ENCODE results near the gene IRS2.
"Not testable (repeated sequence)": the region's sequence is repeated elsewhere in the genome, so short reads cannot be mapped to it uniquely, and the experiment has no call there.

The IRS2 gene, protein sequence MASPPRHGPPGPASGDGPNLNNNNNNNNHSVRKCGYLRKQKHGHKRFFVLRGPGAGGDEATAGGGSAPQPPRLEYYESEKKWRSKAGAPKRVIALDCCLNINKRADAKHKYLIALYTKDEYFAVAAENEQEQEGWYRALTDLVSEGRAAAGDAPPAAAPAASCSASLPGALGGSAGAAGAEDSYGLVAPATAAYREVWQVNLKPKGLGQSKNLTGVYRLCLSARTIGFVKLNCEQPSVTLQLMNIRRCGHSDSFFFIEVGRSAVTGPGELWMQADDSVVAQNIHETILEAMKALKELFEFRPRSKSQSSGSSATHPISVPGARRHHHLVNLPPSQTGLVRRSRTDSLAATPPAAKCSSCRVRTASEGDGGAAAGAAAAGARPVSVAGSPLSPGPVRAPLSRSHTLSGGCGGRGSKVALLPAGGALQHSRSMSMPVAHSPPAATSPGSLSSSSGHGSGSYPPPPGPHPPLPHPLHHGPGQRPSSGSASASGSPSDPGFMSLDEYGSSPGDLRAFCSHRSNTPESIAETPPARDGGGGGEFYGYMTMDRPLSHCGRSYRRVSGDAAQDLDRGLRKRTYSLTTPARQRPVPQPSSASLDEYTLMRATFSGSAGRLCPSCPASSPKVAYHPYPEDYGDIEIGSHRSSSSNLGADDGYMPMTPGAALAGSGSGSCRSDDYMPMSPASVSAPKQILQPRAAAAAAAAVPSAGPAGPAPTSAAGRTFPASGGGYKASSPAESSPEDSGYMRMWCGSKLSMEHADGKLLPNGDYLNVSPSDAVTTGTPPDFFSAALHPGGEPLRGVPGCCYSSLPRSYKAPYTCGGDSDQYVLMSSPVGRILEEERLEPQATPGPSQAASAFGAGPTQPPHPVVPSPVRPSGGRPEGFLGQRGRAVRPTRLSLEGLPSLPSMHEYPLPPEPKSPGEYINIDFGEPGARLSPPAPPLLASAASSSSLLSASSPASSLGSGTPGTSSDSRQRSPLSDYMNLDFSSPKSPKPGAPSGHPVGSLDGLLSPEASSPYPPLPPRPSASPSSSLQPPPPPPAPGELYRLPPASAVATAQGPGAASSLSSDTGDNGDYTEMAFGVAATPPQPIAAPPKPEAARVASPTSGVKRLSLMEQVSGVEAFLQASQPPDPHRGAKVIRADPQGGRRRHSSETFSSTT (N-terminal part only)

DNA sequence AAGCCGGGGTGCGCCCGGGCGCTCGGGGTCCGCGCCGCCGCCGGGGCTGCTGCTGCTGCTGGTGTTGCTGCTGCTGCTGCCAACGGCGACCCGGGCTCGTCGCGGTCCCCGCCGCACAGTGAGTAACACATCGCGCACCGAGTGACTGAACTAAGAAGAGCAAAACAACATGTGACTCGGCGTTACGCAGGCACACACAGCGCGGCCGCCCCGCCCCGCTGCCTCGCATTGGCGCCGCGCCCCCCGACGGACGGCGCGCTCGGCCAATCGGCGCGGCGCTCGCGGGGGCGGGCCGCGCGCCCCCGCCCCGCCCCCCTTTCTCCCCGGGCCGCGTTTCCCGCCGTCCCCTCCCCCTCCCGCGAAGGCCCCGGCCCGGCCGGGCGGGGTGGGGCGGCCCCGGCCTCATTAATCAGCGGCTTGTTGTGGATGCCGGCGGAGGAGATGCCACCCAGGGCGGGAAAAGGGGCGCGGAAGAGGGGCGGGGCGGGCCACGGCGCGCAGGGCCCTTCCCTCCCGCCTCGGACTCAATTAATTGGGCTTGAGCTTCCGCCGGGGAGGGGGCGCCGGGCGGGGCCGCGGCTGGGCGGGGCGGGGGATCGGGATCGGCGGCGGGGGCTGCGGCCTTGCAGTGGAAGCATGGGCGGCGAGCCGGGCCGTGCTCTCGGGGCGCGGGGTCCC is at the start of gene IRS2:
Gene IRS2 (minus strand): TSS at position 127 of the 678 bp plus-strand sequence. CDS start 530 bp downstream, outside the sequence.
- H3K27me3 ChIP-seq (replicated peaks): no peaks in the 10 kb centered on the region
- H3K4me3 ChIP-seq (ENCODE audit: low read depth, low read length): peak within 1 kb of the TSS; percentile 69
- DNase-seq: peak; percentile 87
- TF ChIP-seq, protein P1, sequence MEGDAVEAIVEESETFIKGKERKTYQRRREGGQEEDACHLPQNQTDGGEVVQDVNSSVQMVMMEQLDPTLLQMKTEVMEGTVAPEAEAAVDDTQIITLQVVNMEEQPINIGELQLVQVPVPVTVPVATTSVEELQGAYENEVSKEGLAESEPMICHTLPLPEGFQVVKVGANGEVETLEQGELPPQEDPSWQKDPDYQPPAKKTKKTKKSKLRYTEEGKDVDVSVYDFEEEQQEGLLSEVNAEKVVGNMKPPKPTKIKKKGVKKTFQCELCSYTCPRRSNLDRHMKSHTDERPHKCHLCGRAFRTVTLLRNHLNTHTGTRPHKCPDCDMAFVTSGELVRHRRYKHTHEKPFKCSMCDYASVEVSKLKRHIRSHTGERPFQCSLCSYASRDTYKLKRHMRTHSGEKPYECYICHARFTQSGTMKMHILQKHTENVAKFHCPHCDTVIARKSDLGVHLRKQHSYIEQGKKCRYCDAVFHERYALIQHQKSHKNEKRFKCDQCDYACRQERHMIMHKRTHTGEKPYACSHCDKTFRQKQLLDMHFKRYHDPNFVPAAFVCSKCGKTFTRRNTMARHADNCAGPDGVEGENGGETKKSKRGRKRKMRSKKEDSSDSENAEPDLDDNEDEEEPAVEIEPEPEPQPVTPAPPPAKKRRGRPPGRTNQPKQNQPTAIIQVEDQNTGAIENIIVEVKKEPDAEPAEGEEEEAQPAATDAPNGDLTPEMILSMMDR (IDR thresholded peaks at IDR 0.05; ENCODE audit: low read depth, low read length, missing control alignments): no peak
- peaks cover 17% of the 10 kb centered on the region for H3K36me3 ChIP-seq (replicated peaks)
- in situ Hi-C loops (cut with HindIII; ENCODE audit: low pct_ligation_motif_present, low sequenced_read_pairs): loop anchor here (25.0 kb wide), 1 partner anchor 326 kb away; no protein-coding TSS in a partner anchor
- peak within 1 kb of the TSS; percentile 78 for H3K27ac ChIP-seq

- no peak overlapping the region for H3K27ac ChIP-seq
- DNase-seq: peak; percentile 24
- H3K27me3 ChIP-seq (replicated peaks): no peaks in the 10 kb centered on the region
- H3K4me3 ChIP-seq (ENCODE audit: low read depth, low read length): peak overlapping the region; percentile 16
- TF ChIP-seq, protein P1 (IDR thresholded peaks at IDR 0.05; ENCODE audit: low read depth, low read length, missing control alignments): no peak
- in situ Hi-C loops (cut with HindIII; ENCODE audit: low pct_ligation_motif_present, low sequenced_read_pairs): no loop called here
- no peaks in the 10 kb centered on the region for H3K36me3 ChIP-seq (replicated peaks)
These were observed 48.8 kb upstream of the IRS2 start for GRCh38 chr13:109834973-109835720.

- DNase-seq: no peak
- Histone ChIP-seq H3K27ac (no peak overlapping the region), H3K4me3 (ENCODE audit: low read depth, low read length) (no peak overlapping the region), H3K36me3 (replicated peaks) (no peaks in the 10 kb centered on the region), H3K27me3 (replicated peaks) (no peaks in the 10 kb centered on the region)
- TF ChIP-seq, protein P1 (IDR thresholded peaks at IDR 0.05; ENCODE audit: low read depth, low read length, missing control alignments): no peak
- in situ Hi-C loops (cut with HindIII; ENCODE audit: low pct_ligation_motif_present, low sequenced_read_pairs): no loop called here
These were observed 47.6 kb upstream of the IRS2 start for GRCh38 chr13:109833940-109834339.

GRCh38 chr13:109833071-109833470 is 46.7 kb upstream of the IRS2 start:
- in situ Hi-C loops (cut with HindIII; ENCODE audit: low pct_ligation_motif_present, low sequenced_read_pairs): no loop called here
- Histone ChIP-seq H3K4me3 (ENCODE audit: low read depth, low read length) (no peak overlapping the region), H3K36me3 (replicated peaks) (no peaks in the 10 kb centered on the region), H3K27ac (no peak overlapping the region), H3K27me3 (replicated peaks) (no peaks in the 10 kb centered on the region)
- DNase-seq: no peak
- TF ChIP-seq, protein P1 (IDR thresholded peaks at IDR 0.05; ENCODE audit: low read depth, low read length, missing control alignments): no peak

GRCh38 chr13:109828591-109829316 is 42.4 kb upstream of the IRS2 start:
- H3K4me3 ChIP-seq (ENCODE audit: low read depth, low read length); DNase-seq; H3K36me3 ChIP-seq (replicated peaks); H3K27ac ChIP-seq; in situ Hi-C loops (cut with HindIII; ENCODE audit: low pct_ligation_motif_present, low sequenced_read_pairs); H3K27me3 ChIP-seq (replicated peaks): not testable (repeated sequence)

DNA sequence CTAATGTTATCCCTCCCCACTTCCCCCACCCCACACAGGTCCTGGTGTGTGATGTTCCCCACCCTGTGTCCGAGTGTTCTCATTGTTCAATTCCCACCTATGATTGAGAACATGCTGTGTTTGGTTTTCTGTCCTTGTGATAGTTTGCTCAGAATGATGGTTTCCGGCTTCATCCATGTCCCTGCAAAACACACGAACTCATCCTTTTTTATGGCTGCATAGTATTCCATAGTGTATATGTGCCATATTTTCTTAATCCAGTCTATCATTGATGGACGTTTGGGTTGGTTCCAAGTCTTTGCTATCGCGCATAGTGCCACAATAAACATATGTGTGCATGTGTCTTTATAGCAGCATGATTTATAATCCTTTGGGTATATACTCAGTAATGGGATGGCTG is 36.8 kb upstream of the IRS2 start:
- in situ Hi-C loops (cut with HindIII; ENCODE audit: low pct_ligation_motif_present, low sequenced_read_pairs); H3K27me3 ChIP-seq (replicated peaks); H3K4me3 ChIP-seq (ENCODE audit: low read depth, low read length); H3K36me3 ChIP-seq (replicated peaks); DNase-seq; H3K27ac ChIP-seq: not testable (repeated sequence)

Data from brain microvascular endothelial cell (primary cell).